Activated CD4-positive, alpha-beta T cell treated with anti-CD3 and anti-CD28 coated beads, Interleukin-2, amount 50 U/mL, for 16 hours (primary cell): ENCODE results near the gene BCAS1.

Experiments used
- DNase-seq: peaks from one replicate; pipeline ENCODE4 v3.0.0-alpha.2; 2020

BCAS1 gene

DNA sequence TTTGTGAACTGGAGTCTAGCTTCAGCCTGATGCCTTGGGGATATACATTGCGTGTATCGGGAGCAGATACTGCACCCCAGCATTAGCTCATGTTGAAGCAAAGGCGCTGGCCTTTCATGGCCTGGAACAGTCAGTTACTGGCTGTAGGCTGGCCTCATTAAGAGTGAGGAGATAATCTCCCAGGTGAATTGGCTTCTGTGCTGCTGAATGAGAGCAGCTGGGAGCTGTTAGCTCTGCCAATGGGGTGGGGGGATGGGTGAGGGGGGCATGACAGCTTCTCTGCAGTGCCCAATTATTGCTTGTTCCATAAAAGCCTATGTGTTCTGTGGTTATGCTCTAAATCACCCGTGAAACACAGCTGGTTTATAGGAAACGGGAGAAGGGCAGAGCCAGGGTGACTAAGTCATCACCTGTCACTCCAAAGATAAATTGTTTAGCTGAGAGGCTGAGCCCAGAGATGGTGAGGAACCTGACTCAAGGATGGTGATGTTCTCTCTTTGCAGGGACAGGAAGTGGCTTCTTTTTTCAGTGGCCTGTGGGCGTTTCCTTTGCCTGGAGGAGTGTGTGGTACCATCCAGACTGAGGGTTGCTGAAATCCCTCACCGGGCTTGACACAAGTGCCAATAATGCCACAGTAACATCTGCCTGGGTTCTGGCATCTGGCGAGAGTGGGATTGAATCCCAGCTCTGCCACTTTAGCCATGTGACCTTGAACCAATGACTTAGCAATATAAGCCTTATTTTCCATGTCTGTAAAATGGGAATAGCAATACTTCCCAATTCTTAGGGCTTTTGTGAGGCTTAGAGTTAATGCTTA, 170.8 kb downstream of the BCAS1 start:
- peak; percentile 91 for DNase-seq

DNA sequence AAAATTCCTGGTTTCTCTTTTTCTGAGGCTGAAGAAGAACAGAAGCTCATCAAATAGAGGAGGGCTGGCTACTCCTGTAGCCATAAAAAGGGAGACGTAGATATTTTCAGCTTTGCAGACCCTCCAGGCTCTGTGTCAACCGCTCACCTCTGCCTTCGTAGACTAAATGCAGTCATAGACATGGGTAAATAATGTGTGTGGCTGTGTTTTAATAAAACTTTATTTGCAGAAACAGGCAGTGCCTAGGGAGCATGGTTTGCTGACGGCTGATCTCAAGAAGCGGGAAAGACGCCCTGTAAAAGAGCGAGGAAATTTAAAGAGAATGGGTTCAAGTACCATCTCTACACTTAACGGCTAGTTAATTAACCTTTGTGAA, 171.8 kb downstream of the BCAS1 start:
- DNase-seq, result no peak

DNA sequence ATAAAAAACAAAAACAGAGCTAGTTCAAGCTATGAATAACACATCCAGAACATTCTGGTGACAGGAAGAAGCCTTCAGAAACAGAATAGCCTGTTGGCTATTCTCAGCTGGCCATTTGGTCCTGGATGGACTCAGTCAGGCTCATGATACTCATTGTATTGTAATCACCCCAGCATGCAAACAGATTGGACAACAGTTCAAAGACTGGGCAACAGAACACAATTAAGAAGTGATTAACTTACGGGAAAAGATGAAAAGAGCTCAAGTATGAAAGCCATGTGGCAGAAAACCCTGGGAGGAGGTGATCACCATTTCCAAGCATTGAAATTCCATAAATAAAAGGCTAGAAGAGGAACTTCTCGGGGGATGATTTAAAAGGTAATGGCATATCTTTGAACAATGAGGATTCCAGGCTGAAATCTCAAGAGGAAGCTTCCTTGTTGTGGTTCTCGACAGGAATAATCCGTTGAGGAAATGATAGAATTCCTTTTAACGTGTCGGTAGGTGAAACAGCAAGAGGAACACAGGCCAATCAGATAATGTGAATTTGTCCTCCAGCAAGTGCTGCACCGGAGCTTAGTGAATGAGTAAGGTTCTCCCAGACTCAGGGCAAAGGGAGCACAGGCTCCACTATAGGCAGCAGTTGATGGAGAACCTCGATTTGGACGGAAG, 172.4 kb downstream of the BCAS1 start:
- DNase-seq, result no peak

DNA sequence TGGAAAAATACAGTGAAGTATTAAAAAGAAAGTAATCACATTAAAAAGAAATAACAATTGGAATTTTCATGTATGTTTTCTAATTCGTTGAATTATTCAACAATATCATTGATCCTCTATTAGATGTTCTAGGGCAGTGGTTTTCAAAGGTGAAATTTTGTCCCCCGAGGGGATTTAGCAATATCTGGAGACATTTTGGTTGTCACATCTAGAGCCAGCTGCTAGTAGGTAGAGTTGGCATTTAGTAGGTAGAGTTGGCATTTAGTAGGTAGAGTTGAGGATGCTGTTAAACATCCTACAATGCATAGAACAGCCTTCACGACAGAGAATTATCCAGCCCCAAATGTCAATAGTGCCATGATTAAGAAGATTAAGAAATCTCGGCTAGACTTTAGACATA, 173.7 kb downstream of the BCAS1 start:
- no peak for DNase-seq

DNA sequence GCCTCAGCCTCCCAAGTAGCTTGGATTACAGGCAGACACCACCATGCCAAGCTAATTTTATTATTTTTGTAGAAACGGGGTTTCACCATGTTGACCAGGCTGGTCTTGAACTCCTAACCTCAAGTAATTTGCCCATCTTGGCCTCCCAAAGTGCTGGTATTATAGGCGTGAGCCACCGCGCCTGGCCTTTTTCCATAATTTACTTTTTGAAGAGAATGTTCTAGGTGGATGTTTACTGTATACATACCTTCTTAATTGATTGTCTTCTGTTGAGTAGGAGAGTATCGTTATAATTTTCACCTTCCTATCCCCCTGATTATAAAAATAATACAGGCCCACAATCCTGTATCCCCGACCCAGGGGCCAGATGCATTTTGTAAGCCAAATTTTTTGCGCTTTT, 174.4 kb downstream of the BCAS1 start:
- DNase-seq, result no peak

DNA sequence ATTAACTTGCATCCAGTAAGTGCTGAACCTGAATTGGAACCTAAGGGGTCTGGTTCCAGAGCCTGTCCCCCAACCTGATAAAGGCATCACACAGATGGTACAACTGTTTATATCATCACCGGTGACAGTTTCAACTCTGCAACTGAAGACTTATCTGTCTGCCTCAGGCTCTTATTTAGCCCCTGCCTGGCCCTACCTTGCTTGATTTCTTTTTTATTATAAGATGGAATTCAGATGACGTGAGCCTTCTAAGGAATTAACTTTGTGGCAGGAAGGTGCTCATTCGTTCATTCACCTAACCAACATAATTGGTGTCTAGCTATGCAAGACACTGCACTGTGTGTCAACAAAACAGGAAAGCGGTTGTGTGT, 175.0 kb downstream of the BCAS1 start:
- DNase-seq, result no peak

DNA sequence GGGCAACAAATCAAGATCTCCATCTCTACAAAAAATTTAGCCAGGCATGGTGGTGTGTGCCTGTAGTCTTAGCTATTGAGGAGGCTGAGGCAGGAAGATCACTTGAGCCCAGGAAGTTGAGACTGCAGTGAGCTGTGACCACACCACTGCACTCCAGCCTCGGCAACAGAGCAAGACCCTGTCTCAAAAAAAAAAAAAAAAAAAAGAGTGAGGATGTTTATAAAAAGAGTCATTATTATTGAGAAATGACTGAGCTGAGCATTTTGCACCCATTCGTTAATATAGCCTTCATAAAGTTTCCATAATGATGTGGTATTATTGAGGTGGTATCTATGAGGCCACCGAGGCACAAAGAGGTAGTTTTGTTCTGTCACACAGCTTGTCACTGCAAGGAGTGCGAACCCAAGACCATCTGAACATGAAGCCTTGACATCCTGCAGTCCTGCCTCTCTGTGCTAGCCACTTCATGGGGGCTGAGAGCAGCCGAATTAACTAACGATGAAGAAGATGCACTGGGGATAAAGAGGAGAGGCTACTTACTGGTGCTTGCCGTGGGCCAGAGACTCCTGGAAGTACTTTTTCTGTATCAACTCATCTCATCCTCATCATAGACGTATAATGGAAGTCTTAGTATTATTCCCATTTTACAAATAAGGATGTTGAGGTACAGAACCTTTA, 175.5 kb downstream of the BCAS1 start:
- DNase-seq, result no peak
